H9 (cell line): ENCODE results near the gene DEDD2. TPM values are rescaled to one million over a fixed set of nuclear protein-coding genes. Genes with fewer than 3 reads are reported as not detected.

Source experiments
- DNase-seq: peaks from one replicate; pipeline ENCODE4 v3.0.0-alpha.2; 2017
- H2AFZ ChIP-seq: one replicate; pipeline ENCODE4 v1.6.1; 2013; ENCODE audit warnings: mild to moderate bottlenecking, low read length, control low read depth, moderate library complexity
- H2AK5ac ChIP-seq: 2 replicates; pipeline ENCODE4 v1.6.1; 2013; ENCODE audit warnings: low read length, control low read depth, mixed read lengths; ENCODE audit not compliant: insufficient read length
- H2BK120ac ChIP-seq: one replicate; pipeline ENCODE4 v1.6.1; 2013; ENCODE audit warnings: low read depth, mild to moderate bottlenecking, low read length, control low read depth, inconsistent platforms; ENCODE audit not compliant: poor library complexity, severe bottlenecking
- H2BK12ac ChIP-seq: 2 replicates; pipeline ENCODE4 v1.6.1; 2013; ENCODE audit warnings: low read length, control low read depth, mixed read lengths, low read depth; ENCODE audit not compliant: insufficient read length
- H2BK15ac ChIP-seq: 2 replicates; pipeline ENCODE4 v1.6.1; 2013; ENCODE audit warnings: low read depth, low read length, control low read depth
- H2BK20ac ChIP-seq: one replicate; pipeline ENCODE4 v1.6.1; 2013; ENCODE audit warnings: low read depth, mild to moderate bottlenecking, low read length, control low read depth, inconsistent platforms; ENCODE audit not compliant: poor library complexity, severe bottlenecking
- H2BK5ac ChIP-seq: 2 replicates; pipeline ENCODE4 v1.6.1; 2013; ENCODE audit warnings: low read length, control low read depth, mixed read lengths; ENCODE audit not compliant: insufficient read length
- H3K14ac ChIP-seq: 2 replicates; pipeline ENCODE4 v1.6.1; 2013; ENCODE audit warnings: low read length, control low read depth; ENCODE audit not compliant: insufficient read depth
- H3K18ac ChIP-seq: 2 replicates; pipeline ENCODE4 v1.6.1; 2013; ENCODE audit warnings: low read depth, mild to moderate bottlenecking, mixed read lengths, low read length, control low read depth; ENCODE audit not compliant: insufficient read length
- H3K23ac ChIP-seq: 2 replicates; pipeline ENCODE4 v1.6.1; 2013; ENCODE audit warnings: low read length, control low read depth, mixed read lengths, low read depth; ENCODE audit not compliant: insufficient read length
- H3K23me2 ChIP-seq: 2 replicates; pipeline ENCODE4 v1.6.1; 2013; ENCODE audit warnings: low read depth, mild to moderate bottlenecking, mixed read lengths, low read length, control low read depth; ENCODE audit not compliant: insufficient read length, poor library complexity, severe bottlenecking
- H3K27ac ChIP-seq: 2 replicates; pipeline ENCODE4 v1.5.1; 2013; ENCODE audit warnings: low read length, control low read depth, mixed read lengths, low read depth; ENCODE audit not compliant: insufficient read length
- H3K27me3 ChIP-seq: 2 replicates; pipeline ENCODE4 v1.6.1; 2013; ENCODE audit warnings: low read length, control low read depth, inconsistent platforms; ENCODE audit not compliant: insufficient read depth
- H3K4ac ChIP-seq: 2 replicates; pipeline ENCODE4 v1.6.1; 2013; ENCODE audit warnings: low read depth, mild to moderate bottlenecking, control low read depth, inconsistent platforms, low read length, moderate library complexity
- H3K4me1 ChIP-seq: 2 replicates; pipeline ENCODE4 v1.6.1; 2013; ENCODE audit warnings: low read length, control low read depth, inconsistent platforms; ENCODE audit not compliant: insufficient read depth
- H3K4me2 ChIP-seq: 2 replicates; pipeline ENCODE4 v1.6.1; 2013; ENCODE audit warnings: low read length, control low read depth, mixed read lengths; ENCODE audit not compliant: insufficient read length, insufficient read depth
- H3K56ac ChIP-seq: 2 replicates; pipeline ENCODE4 v1.6.1; 2013; ENCODE audit warnings: low read depth, mild to moderate bottlenecking, mixed read lengths, low read length, control low read depth; ENCODE audit not compliant: insufficient read length
- H3K79me1 ChIP-seq: 2 replicates; pipeline ENCODE4 v1.6.1; 2013; ENCODE audit warnings: low read depth, mild to moderate bottlenecking, moderate library complexity, low read length, control low read depth, inconsistent platforms; ENCODE audit not compliant: insufficient read depth, poor library complexity, severe bottlenecking
- H3K79me2 ChIP-seq: 2 replicates; pipeline ENCODE4 v1.6.1; 2013; ENCODE audit warnings: low read length, control low read depth, inconsistent platforms; ENCODE audit not compliant: insufficient read depth
- H3K9ac ChIP-seq: 2 replicates; pipeline ENCODE4 v1.6.1; 2013; ENCODE audit warnings: low read length, control low read depth, mixed read lengths; ENCODE audit not compliant: insufficient read length; ENCODE audit errors: extremely low read depth
- H3K9me3 ChIP-seq: one replicate; pipeline ENCODE4 v1.6.1; 2013; ENCODE audit warnings: low read depth, low read length, inconsistent platforms; ENCODE audit not compliant: control insufficient read depth
- H3T11ph ChIP-seq: one replicate; pipeline ENCODE4 v1.6.1; 2013; ENCODE audit warnings: mild to moderate bottlenecking, low read length, control low read depth, inconsistent platforms
- H4K20me1 ChIP-seq: one replicate; pipeline ENCODE4 v1.6.1; 2013; ENCODE audit not compliant: control insufficient read depth, insufficient read length, insufficient read depth
- H4K5ac ChIP-seq: 2 replicates; pipeline ENCODE4 v1.6.1; 2013; ENCODE audit warnings: low read depth, mild to moderate bottlenecking, mixed read lengths, low read length, control low read depth; ENCODE audit not compliant: insufficient read length
- H4K8ac ChIP-seq: replicated peaks from 2 replicates; pipeline ENCODE4 v1.6.1; 2013; ENCODE audit warnings: low read length, control low read depth, mixed read lengths, low read depth; ENCODE audit not compliant: insufficient read length
- H4K91ac ChIP-seq: 2 replicates; pipeline ENCODE4 v1.6.1; 2013; ENCODE audit warnings: low read depth, mild to moderate bottlenecking, moderate library complexity, mixed read lengths, low read length, control low read depth; ENCODE audit not compliant: insufficient read length
- H3K27ac Mint-ChIP-seq, 3 experiments: 2 replicates in 2 of 3; 3 replicates in 1 of 3; pipeline ENCODE4 v1.8.0; 2020 to 2021; ENCODE audit warnings: mixed read lengths in 3 of 3, mild to moderate bottlenecking in 1 of 3, moderate library complexity in 1 of 3
- H3K27me3 Mint-ChIP-seq: 2 replicates; pipeline ENCODE4 v1.8.0; 2021; ENCODE audit warnings: low read depth, mild to moderate bottlenecking, moderate library complexity, mixed read lengths
- H3K36me3 Mint-ChIP-seq, 3 experiments: 2 replicates in 2 of 3; 3 replicates in 1 of 3; pipeline ENCODE4 v1.8.0; 2020 to 2021; ENCODE audit warnings: low read depth in 3 of 3, mixed read lengths in 3 of 3; ENCODE audit not compliant: insufficient read depth in 1 of 3
- H3K4me1 Mint-ChIP-seq, 2 experiments: 2 replicates each; pipeline ENCODE4 v1.8.0; 2020; ENCODE audit warnings: mixed read lengths in 2 of 2
- H3K4me3 Mint-ChIP-seq, 2 experiments: 2 replicates in 1 of 2; 3 replicates in 1 of 2; pipeline ENCODE4 v1.8.0; 2020 to 2021; ENCODE audit warnings: mild to moderate bottlenecking in 2 of 2, mixed read lengths in 2 of 2, moderate library complexity in 1 of 2
- H3K9me3 Mint-ChIP-seq, 2 experiments: 2 replicates in 1 of 2; 3 replicates in 1 of 2; pipeline ENCODE4 v1.8.0; 2020; ENCODE audit warnings: mild to moderate bottlenecking in 2 of 2, mixed read lengths in 2 of 2, moderate library complexity in 1 of 2
- CTCF ChIP-seq: fragments of 200-600 bp; sonication (generic); conservative IDR thresholded peaks from 3 replicates; pipeline ENCODE4 v1.8.0; 2021; ENCODE audit warnings: antibody characterized with exemption, mild to moderate bottlenecking
- total RNA-seq: library from RNA; stranded (reverse); gene quantifications from 2 replicates; pipeline ENCODE4 v1.2.1, GENCODE V29; 2021

The DEDD2 gene
- total RNA-seq, 1 experiment from 2014 or later = 32.3 TPM

- H2BK5ac ChIP-seq = no peak overlapping the region
- H3K56ac ChIP-seq = no peak overlapping the region
- no peak overlapping the region for H3K27ac Mint-ChIP-seq
- no peak overlapping the region for H2AFZ ChIP-seq
- no peak for TF ChIP-seq CTCF
- H4K8ac ChIP-seq = no peak overlapping the region
- H2BK15ac ChIP-seq = no peak overlapping the region
- no peaks in the 10 kb centered on the region for H4K20me1 ChIP-seq
- H4K91ac ChIP-seq = no peak overlapping the region
- H3K4me1 ChIP-seq = no peaks in the 10 kb centered on the region; the same call in 1 of the 2 replicates
- H3K9me3 Mint-ChIP-seq = no peaks in the 10 kb centered on the region; a peak in 1 of 5 replicates
- H3K9me3 ChIP-seq = no peaks in the 10 kb centered on the region
- H3K4ac ChIP-seq = no peak overlapping the region
- H3K23ac ChIP-seq = no peak overlapping the region
- H2BK120ac ChIP-seq = no peak overlapping the region
- H3K79me2 ChIP-seq = no peaks in the 10 kb centered on the region; the same call in 1 of the 2 replicates
- H4K5ac ChIP-seq = no peak overlapping the region
- no peak overlapping the region for H2BK20ac ChIP-seq
- no peak overlapping the region for H3K4me2 ChIP-seq
- H3K23me2 ChIP-seq = no peaks in the 10 kb centered on the region
- no peak overlapping the region for H3K14ac ChIP-seq
- H3K4me1 Mint-ChIP-seq = peaks cover 7 to 14% of the 10 kb centered on the region in 2 experiments
- H2AK5ac ChIP-seq = no peak overlapping the region
- H3K27me3 Mint-ChIP-seq = peaks cover 19% of the 10 kb centered on the region
- no peak overlapping the region for H2BK12ac ChIP-seq
- no peak overlapping the region for H3T11ph ChIP-seq
- DNase-seq = no peak
- H3K27ac ChIP-seq = no peak overlapping the region
- H3K9ac ChIP-seq = no peak overlapping the region
- no peak overlapping the region for H3K4me3 Mint-ChIP-seq
- H3K79me1 ChIP-seq = no peaks in the 10 kb centered on the region
- peaks cover 2% of the 10 kb centered on the region; the same call in 1 of the 2 replicates for H3K27me3 ChIP-seq
- H3K18ac ChIP-seq = no peak overlapping the region
- no peaks in the 10 kb centered on the region; a peak in 1 of 7 replicates for H3K36me3 Mint-ChIP-seq
Observed at GRCh38 chr19:42185277-42185676, 32.2 kb downstream of the DEDD2 start.
